Mucosa of stomach (tissue), 1 donor: Measurements from ENCODE around the gene CPEB1.
"Not testable (repeated sequence)": the region's sequence is repeated elsewhere in the genome, so short reads cannot be mapped to it uniquely, and the experiment has no call there.

Experiments used
- H3K27me3 ChIP-seq: one replicate; pipeline ENCODE4 v1.7.0; 2013; ENCODE audit warnings: mild to moderate bottlenecking, low read length; ENCODE audit not compliant: control insufficient read depth, insufficient read depth
- H3K36me3 ChIP-seq: one replicate; pipeline ENCODE4 v1.7.0; 2013; ENCODE audit warnings: low read length; ENCODE audit not compliant: control insufficient read depth, insufficient read depth
- H3K4me1 ChIP-seq: one replicate; pipeline ENCODE4 v1.7.0; 2013; ENCODE audit warnings: mild to moderate bottlenecking, low read length; ENCODE audit not compliant: control insufficient read depth, insufficient read depth
- H3K4me3 ChIP-seq: one replicate; pipeline ENCODE4 v1.7.0; 2013; ENCODE audit warnings: low read length
- H3K9ac ChIP-seq: one replicate; pipeline ENCODE4 v1.7.0; 2013; ENCODE audit warnings: mild to moderate bottlenecking, low read length, moderate library complexity
- H3K9me3 ChIP-seq: one replicate; pipeline ENCODE4 v1.7.0; 2013; ENCODE audit warnings: mild to moderate bottlenecking, low read length, moderate library complexity; ENCODE audit not compliant: control insufficient read depth
- donor health status: Pancreatic carcinoma.

CPEB1 gene

GRCh38 chr15:82530006-82530405 is 117.2 kb downstream of the CPEB1 start:
- Histone ChIP-seq H3K27me3 (no peaks in the 10 kb centered on the region), H3K36me3 (no peaks in the 10 kb centered on the region)

GRCh38 chr15:82513587-82513986 is 133.6 kb downstream of the CPEB1 start:
- H3K9ac ChIP-seq, H3K27me3 ChIP-seq, H3K9me3 ChIP-seq, H3K36me3 ChIP-seq, H3K4me1 ChIP-seq, H3K4me3 ChIP-seq: not testable (repeated sequence)

More at GRCh38 chr15:82530006-82530405, 117.2 kb downstream of the CPEB1 start:
- H3K9ac ChIP-seq: no peak overlapping the region
- peaks cover 8% of the 10 kb centered on the region for H3K4me1 ChIP-seq
- H3K9me3 ChIP-seq: no peaks in the 10 kb centered on the region
- H3K4me3 ChIP-seq: no peak overlapping the region

GRCh38 chr15:82507693-82508092 is 139.5 kb downstream of the CPEB1 start:
- not testable (repeated sequence) for H3K4me1 ChIP-seq, H3K4me3 ChIP-seq, H3K9me3 ChIP-seq, H3K36me3 ChIP-seq, H3K9ac ChIP-seq, H3K27me3 ChIP-seq

GRCh38 chr15:82507087-82507486 is 140.1 kb downstream of the CPEB1 start:
- H3K4me3 ChIP-seq, H3K36me3 ChIP-seq, H3K9me3 ChIP-seq, H3K27me3 ChIP-seq, H3K4me1 ChIP-seq, H3K9ac ChIP-seq: not testable (repeated sequence)

- not testable (repeated sequence) for H3K27me3 ChIP-seq, H3K4me3 ChIP-seq, H3K36me3 ChIP-seq, H3K9ac ChIP-seq, H3K9me3 ChIP-seq, H3K4me1 ChIP-seq
These were observed 141.3 kb downstream of the CPEB1 start for GRCh38 chr15:82505842-82506241.

- H3K27me3 ChIP-seq, H3K4me3 ChIP-seq, H3K9ac ChIP-seq, H3K4me1 ChIP-seq, H3K36me3 ChIP-seq, H3K9me3 ChIP-seq: not testable (repeated sequence)
These were observed 143.1 kb downstream of the CPEB1 start for GRCh38 chr15:82504074-82504473.

GRCh38 chr15:82502700-82503339 is 144.3 kb downstream of the CPEB1 start:
- not testable (repeated sequence) for H3K9me3 ChIP-seq, H3K27me3 ChIP-seq, H3K4me1 ChIP-seq, H3K4me3 ChIP-seq, H3K36me3 ChIP-seq, H3K9ac ChIP-seq

- not testable (repeated sequence) for H3K27me3 ChIP-seq, H3K36me3 ChIP-seq, H3K4me1 ChIP-seq, H3K9ac ChIP-seq, H3K9me3 ChIP-seq, H3K4me3 ChIP-seq
These were observed 146.4 kb downstream of the CPEB1 start for GRCh38 chr15:82500772-82501171.

GRCh38 chr15:82497978-82498377 is 149.2 kb downstream of the CPEB1 start:
- not testable (repeated sequence) for H3K9ac ChIP-seq, H3K27me3 ChIP-seq, H3K4me3 ChIP-seq, H3K36me3 ChIP-seq, H3K4me1 ChIP-seq, H3K9me3 ChIP-seq
